A549 treated with CORT108297 at 1 μM for 4 hours (cell line): Measurements from ENCODE around the gene CHAD. TPM values are rescaled to one million over a fixed set of nuclear protein-coding genes. Genes with fewer than 3 reads are reported as not detected.

Experiments used
- total RNA-seq: library from RNA; stranded (reverse); fragments of 200-300 nt; extraction: Qiagen RNA extraction; gene quantifications from 5 replicates; pipeline ENCODE4 v1.2.3, GENCODE V29; 2022

CHAD gene, protein sequence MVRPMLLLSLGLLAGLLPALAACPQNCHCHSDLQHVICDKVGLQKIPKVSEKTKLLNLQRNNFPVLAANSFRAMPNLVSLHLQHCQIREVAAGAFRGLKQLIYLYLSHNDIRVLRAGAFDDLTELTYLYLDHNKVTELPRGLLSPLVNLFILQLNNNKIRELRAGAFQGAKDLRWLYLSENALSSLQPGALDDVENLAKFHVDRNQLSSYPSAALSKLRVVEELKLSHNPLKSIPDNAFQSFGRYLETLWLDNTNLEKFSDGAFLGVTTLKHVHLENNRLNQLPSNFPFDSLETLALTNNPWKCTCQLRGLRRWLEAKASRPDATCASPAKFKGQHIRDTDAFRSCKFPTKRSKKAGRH
- total RNA-seq = not detected in 5 replicates

DNA sequence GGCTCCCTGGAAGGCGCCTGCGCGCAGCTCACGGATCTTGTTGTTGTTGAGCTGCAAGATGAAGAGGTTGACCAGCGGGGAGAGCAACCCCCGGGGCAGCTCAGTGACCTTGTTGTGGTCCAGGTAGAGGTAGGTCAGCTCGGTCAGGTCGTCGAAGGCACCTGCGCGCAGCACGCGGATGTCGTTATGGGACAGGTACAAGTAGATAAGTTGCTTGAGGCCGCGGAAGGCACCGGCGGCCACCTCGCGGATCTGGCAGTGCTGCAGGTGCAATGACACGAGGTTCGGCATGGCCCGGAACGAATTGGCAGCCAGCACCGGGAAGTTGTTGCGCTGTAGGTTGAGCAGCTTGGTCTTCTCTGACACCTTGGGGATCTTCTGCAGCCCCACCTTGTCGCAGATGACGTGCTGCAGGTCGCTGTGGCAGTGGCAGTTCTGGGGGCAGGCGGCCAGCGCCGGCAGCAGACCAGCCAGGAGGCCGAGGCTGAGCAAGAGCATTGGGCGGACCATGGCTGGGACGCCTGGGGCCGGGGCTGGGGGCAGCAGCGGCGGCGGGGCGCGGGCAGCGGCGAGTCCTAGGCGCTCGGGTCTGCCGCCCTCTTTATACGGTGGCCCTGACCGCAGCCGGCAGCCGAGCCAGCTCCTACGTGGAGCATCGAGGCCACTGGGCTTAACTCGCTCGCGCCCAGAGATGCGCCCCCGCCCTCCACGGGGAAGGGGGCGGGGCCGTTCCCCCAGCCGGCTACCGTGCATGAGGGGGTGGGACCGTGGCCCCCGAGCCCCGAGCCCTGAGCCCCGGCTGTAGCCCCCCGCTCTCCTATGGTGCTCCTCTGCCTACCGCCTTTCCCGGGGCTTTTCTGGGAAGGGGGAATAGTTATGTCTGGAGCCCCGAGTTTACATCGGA is at the start of gene CHAD:
CHAD (minus strand) TSS at position 577 of the 904 bp plus-strand sequence; CDS start at position 510, 67 bp downstream.

DNA sequence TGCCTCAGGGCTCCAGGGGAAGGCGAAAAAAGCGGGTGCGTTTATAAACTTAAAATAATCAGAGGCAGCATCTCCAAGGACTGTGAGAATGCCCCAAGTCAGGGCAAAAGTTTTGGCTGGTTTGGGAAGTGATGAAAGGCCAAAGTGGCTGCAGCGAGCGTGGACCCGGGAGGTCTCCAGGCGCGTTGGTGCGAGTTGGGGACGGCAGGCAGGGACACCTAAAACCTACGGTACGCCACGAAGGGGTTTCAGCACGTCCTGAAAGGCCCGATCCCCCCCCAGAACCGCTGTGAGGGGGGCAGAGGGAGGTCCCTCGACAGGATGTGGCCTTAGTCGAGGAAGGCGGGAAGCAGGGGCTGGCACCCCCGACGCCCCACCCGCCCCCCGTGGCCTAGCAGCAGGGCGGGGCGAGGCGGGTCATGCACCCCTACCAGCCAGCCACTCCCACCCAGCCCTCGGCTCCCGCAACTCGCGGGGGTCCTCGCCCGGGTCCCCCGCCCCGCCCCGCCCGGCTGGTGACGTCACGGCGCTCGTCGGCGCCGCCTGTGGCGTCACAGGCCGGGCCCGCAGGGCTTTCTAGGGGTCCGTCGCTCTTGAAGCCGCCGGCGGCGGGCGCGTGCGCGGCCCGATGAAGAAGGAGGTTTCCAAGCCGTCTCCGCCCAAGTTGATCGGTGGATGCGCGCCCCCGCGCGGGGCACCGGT is 39.3 kb upstream of the CHAD start, which contains the start of gene MYCBPAP:
MYCBPAP (plus strand) TSS at position 569 of the 702 bp plus-strand sequence. CDS start 236 bp downstream, outside the sequence.

DNA sequence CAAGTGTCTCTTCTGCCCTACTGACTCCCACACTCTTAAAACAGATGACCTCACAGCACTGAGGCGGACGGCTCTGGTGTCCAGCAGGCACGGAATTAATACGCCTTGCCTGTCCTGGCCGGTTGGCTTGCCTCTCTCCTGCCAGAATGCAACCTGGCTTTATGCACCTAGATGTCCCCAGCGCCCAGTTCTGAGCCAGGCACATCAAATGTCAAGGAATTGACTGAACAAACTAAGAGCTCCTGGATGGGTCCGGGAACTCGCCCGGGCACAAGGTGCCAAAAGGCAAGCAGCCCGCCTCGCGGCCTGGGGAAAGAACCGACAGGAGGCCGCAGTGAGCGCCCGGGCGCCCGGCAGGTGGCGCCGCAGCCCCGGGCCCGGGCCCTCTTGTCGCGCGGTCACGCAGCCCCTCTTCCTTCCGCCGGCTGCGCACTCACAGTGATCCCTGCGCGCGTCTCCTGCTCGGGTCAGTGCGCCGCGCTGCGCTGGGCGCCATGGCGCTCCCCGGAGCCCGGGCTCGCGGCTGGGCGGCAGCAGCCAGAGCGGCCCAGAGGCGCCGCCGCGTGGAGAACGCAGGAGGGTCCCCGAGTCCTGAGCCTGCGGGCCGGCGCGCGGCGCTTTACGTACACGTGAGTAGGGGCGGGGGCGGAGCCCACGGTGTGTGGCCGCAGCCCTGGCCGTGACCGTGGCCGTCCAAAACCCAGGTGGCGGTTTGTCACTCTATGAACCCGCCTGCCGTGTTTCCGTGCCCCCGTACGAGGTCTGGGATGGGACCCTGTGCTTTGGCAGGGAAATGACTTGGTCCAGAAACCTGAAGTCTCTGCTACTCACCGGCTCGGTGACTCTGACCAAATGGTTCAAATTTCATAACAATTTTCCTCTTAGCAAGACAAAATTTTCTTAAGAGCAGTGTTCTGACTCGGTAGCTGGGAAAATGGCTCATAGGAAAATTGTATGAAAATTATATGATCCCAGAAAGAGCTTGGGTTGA is 10.0 kb upstream of the CHAD start, which contains the start of gene RSAD1:
RSAD1 (plus strand) TSS at position 470 of the 991 bp plus-strand sequence; CDS start at position 495, 25 bp downstream.

DNA sequence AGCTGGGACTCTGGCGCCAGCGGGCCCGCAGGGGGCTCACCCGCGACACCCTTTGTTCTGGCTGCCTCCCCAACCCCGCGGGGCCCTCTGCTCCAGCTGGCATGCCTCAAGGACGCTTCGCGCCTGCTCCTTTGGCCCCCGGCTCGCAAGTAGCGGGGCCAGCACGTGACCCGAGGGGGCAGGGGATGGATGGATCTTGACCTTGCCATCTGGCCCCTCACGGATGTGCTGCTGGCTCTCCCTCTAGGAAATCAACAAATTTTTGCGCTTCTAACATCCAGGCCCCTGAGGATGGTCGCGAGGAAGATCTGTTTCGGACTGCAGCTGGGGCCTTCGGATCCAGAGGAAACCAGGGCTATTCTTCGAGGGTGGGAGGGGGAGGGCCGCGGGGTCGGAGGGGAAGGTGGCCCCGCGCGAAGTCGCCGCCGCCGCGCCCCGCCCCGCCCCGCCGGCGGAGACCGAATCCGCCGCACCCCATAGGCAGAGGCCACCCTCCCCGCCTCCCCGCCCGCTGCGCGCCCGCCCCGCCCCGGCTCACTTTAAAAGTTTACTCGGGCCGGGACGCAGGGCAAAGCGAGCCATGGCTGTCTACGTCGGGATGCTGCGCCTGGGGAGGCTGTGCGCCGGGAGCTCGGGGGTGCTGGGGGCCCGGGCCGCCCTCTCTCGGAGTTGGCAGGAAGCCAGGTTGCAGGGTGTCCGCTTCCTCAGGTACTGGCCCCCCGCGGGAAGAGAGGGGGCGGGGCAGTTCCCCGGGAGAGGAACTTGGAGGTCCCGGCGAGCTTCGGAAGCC is 42.8 kb downstream of the CHAD start, which contains the start of gene ACSF2:
ACSF2 (plus strand) TSS at position 537 of the 790 bp plus-strand sequence; CDS start at position 581, 44 bp downstream.

Other genes with a start within 250 kb of the CHAD start
- 19.2 to 32.5 TPM (median 24.2 TPM) in 5 replicates for gene TMEM92, start 194.4 kb downstream of the CHAD start, total RNA-seq
- 19.2 to 29.2 TPM (median 22.3 TPM) in 5 replicates for gene XYLT2, start 122.8 kb downstream of the CHAD start, total RNA-seq
- 141 to 162 TPM (median 151 TPM) in 5 replicates for gene MRPL27, start 95.7 kb downstream of the CHAD start, total RNA-seq
- gene EME1, start 95.7 kb downstream of the CHAD start, total RNA-seq = 14.9 to 16.1 TPM (median 15.6 TPM) in 5 replicates
- gene LRRC59, start 71.4 kb downstream of the CHAD start, total RNA-seq = 228 to 234 TPM (median 229 TPM) in 5 replicates
- gene ACSF2, start 42.7 kb downstream of the CHAD start, total RNA-seq = 10.1 to 14.8 TPM (median 13.8 TPM) in 5 replicates
- gene RSAD1, start 10.0 kb upstream of the CHAD start, total RNA-seq = 29.2 to 39.8 TPM (median 35.9 TPM) in 5 replicates
- 0.53 to 1.0 TPM (median 0.69 TPM) in 5 replicates for gene MYCBPAP, start 39.6 kb upstream of the CHAD start, total RNA-seq
- 0.09 to 0.32 TPM (median 0.21 TPM) in 5 replicates for gene EPN3, start 63.9 kb upstream of the CHAD start, total RNA-seq
- gene SPATA20, start 78.3 kb upstream of the CHAD start, total RNA-seq = 62.3 to 91.7 TPM (median 88.3 TPM) in 5 replicates
- gene CACNA1G, start 91.8 kb upstream of the CHAD start, total RNA-seq = 2.9 to 4.7 TPM (median 4.4 TPM) in 5 replicates
- gene ABCC3, start 166.0 kb upstream of the CHAD start, total RNA-seq = 118 to 153 TPM (median 145 TPM) in 5 replicates
- gene ANKRD40, start 239.0 kb upstream of the CHAD start, total RNA-seq = 44.1 to 49.4 TPM (median 46.6 TPM) in 5 replicates